Measurements from ENCODE around the gene CACUL1. TPM values are rescaled to one million over a fixed set of nuclear protein-coding genes. Genes with fewer than 3 reads are reported as not detected.
A peak's percentile ranks its signal among the peaks of the same experiment; 100 is the strongest.

Gene CACUL1
- total RNA-seq, 2 donors from 2014 or later: 37.9 to 49.3 TPM

- H3K4me3 ChIP-seq: no peak overlapping the region
- H3K36me3 ChIP-seq: no peaks in the 10 kb centered on the region
- H3K27ac ChIP-seq: peak overlapping the region; percentile 67
- H3K9ac ChIP-seq (ENCODE audit: low read depth in 2 of 2, low read length in 2 of 2): peak overlapping the region in 1 of 2 donors; percentile 41
- no peaks in the 10 kb centered on the region for H3K27me3 ChIP-seq
- DNase-seq: peak; percentile 51
- H3K9me3 ChIP-seq: no peaks in the 10 kb centered on the region
- intact Hi-C loops (cut with DNase I): no loop called here
- TF ChIP-seq, protein P1, sequence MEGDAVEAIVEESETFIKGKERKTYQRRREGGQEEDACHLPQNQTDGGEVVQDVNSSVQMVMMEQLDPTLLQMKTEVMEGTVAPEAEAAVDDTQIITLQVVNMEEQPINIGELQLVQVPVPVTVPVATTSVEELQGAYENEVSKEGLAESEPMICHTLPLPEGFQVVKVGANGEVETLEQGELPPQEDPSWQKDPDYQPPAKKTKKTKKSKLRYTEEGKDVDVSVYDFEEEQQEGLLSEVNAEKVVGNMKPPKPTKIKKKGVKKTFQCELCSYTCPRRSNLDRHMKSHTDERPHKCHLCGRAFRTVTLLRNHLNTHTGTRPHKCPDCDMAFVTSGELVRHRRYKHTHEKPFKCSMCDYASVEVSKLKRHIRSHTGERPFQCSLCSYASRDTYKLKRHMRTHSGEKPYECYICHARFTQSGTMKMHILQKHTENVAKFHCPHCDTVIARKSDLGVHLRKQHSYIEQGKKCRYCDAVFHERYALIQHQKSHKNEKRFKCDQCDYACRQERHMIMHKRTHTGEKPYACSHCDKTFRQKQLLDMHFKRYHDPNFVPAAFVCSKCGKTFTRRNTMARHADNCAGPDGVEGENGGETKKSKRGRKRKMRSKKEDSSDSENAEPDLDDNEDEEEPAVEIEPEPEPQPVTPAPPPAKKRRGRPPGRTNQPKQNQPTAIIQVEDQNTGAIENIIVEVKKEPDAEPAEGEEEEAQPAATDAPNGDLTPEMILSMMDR (IDR thresholded peaks at IDR 0.05): no peak
- peaks cover 10% of the 10 kb centered on the region for H3K4me1 ChIP-seq
Observed at GRCh38 chr10:118737603-118738302, 17.0 kb downstream of the CACUL1 start.

GRCh38 chr10:118735294-118735693, 19.5 kb downstream of the CACUL1 start:
- DNase-seq: no peak
- no peak overlapping the region for H3K4me3 ChIP-seq
- H3K9me3 ChIP-seq: no peaks in the 10 kb centered on the region
- no peak overlapping the region for H3K27ac ChIP-seq
- H3K36me3 ChIP-seq: no peaks in the 10 kb centered on the region
- intact Hi-C loops (cut with DNase I): no loop called here
- peaks cover 14% of the 10 kb centered on the region for H3K4me1 ChIP-seq
- no peaks in the 10 kb centered on the region for H3K27me3 ChIP-seq
- no peak overlapping the region for H3K9ac ChIP-seq (ENCODE audit: low read depth in 2 of 2, low read length in 2 of 2)
- TF ChIP-seq, protein P1 (IDR thresholded peaks at IDR 0.05): no peak

GRCh38 chr10:118734475-118734874, 20.3 kb downstream of the CACUL1 start:
- Histone ChIP-seq H3K27ac (no peak overlapping the region), H3K4me1 (peaks cover 14% of the 10 kb centered on the region), H3K36me3 (no peaks in the 10 kb centered on the region), H3K9ac (ENCODE audit: low read depth in 2 of 2, low read length in 2 of 2) (no peak overlapping the region), H3K27me3 (no peaks in the 10 kb centered on the region), H3K4me3 (no peak overlapping the region), H3K9me3 (no peaks in the 10 kb centered on the region)
- TF ChIP-seq, protein P1 (IDR thresholded peaks at IDR 0.05): no peak
- DNase-seq: no peak
- intact Hi-C loops (cut with DNase I): no loop called here

DNA sequence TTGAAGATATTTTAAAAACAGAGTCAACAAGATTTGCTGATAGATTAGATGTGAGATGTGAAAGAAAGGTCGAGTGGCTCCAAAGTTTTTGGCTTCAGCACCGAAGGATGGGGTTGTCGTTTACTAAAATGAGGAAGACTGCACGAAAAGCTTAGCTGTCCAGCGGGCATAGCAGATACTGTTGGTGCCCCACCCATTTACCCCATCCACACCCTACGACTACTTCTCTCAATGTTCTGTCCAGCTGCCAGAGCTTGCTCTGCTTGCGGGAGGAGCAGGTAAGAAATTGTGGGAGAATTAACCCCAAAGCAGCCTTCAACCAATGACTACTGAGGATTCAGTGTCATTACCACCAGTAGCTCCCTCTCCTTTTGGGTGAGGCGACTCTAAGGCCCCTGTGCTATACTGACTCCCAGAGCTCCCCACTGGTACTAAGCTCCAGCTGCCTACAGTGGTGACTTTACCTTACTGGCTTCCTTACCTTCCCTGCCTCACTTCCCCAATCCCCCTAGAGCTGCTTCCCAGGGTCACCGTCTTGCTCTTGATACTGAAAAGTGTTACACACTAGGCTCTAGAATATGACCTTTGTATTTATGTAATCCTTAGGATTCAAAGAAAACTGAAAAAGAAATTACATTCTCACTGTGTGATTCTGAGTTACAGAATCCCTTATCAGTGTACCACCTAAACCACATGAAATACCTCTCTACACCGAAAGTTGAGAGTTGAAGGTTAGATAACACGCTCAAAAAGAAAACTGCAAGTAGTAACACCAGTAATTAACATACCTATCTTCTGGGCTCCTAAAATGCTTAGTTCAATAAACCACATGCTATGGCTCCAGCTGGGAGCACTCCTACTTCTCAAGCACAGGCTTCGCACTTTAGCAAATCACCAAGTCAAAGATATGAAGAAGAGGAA, 22.3 kb downstream of the CACUL1 start:
- DNase-seq: peak; percentile 59
- intact Hi-C loops (cut with DNase I): no loop called here
- Histone ChIP-seq H3K36me3 (no peaks in the 10 kb centered on the region), H3K27ac (peak overlapping the region; percentile 35), H3K9me3 (no peaks in the 10 kb centered on the region), H3K27me3 (no peaks in the 10 kb centered on the region), H3K4me3 (no peak overlapping the region), H3K9ac (ENCODE audit: low read depth in 2 of 2, low read length in 2 of 2) (peak overlapping the region in 1 of 2 donors; percentile 48), H3K4me1 (peaks cover 17% of the 10 kb centered on the region)
- TF ChIP-seq, protein P1 (IDR thresholded peaks at IDR 0.05): no peak

GRCh38 chr10:118730756-118731456, 23.9 kb downstream of the CACUL1 start:
- H3K4me3 ChIP-seq: no peak overlapping the region
- H3K9me3 ChIP-seq: no peaks in the 10 kb centered on the region
- TF ChIP-seq, protein P1 (IDR thresholded peaks at IDR 0.05): no peak
- no peaks in the 10 kb centered on the region for H3K36me3 ChIP-seq
- intact Hi-C loops (cut with DNase I): no loop called here
- peak overlapping the region in 1 of 2 donors; percentile 32 for H3K9ac ChIP-seq (ENCODE audit: low read depth in 2 of 2, low read length in 2 of 2)
- peak; percentile 55 for DNase-seq
- H3K27ac ChIP-seq: peak overlapping the region; percentile 71
- no peaks in the 10 kb centered on the region for H3K27me3 ChIP-seq
- peaks cover 17% of the 10 kb centered on the region for H3K4me1 ChIP-seq
